Nephron progenitor cell (in vitro differentiated cells): ENCODE data around the gene CFAP68.

Experiments
- DNase-seq: peaks from one replicate; pipeline ENCODE4 v3.0.0; 2021
- H3K27ac Mint-ChIP-seq: 2 replicates; pipeline ENCODE4 v1.8.0; 2021; ENCODE audit warnings: mild to moderate bottlenecking, moderate library complexity, mixed read lengths
- H3K27me3 Mint-ChIP-seq: 2 replicates; pipeline ENCODE4 v1.8.0; 2021; ENCODE audit warnings: mild to moderate bottlenecking, low read depth, mixed read lengths; ENCODE audit not compliant: poor library complexity
- H3K36me3 Mint-ChIP-seq: 2 replicates; pipeline ENCODE4 v1.8.0; 2021; ENCODE audit warnings: low read depth, mixed read lengths
- H3K4me1 Mint-ChIP-seq: 2 replicates; pipeline ENCODE4 v1.8.0; 2021; ENCODE audit warnings: mixed read lengths
- H3K4me3 Mint-ChIP-seq: 2 replicates; pipeline ENCODE4 v1.8.0; 2021; ENCODE audit warnings: mild to moderate bottlenecking, moderate library complexity, mixed read lengths
- H3K9me3 Mint-ChIP-seq: 2 replicates; pipeline ENCODE4 v1.8.0; 2021; ENCODE audit warnings: mild to moderate bottlenecking, moderate library complexity, mixed read lengths
- CTCF ChIP-seq: fragments of 200-600 bp; sonication (generic); IDR thresholded peaks from 2 replicates; pipeline ENCODE4 v1.5.0; 2021; ENCODE audit warnings: antibody characterized with exemption

The CFAP68 gene

GRCh38 chr11:111916768-111917167 lies 37.4 kb downstream of the CFAP68 start:
- Mint-ChIP-seq H3K27ac (no peak overlapping the region), H3K36me3 (no peaks in the 10 kb centered on the region), H3K27me3 (peaks cover 22% of the 10 kb centered on the region), H3K4me1 (peaks cover 39% of the 10 kb centered on the region), H3K4me3 (no peak overlapping the region), H3K9me3 (no peaks in the 10 kb centered on the region)
- TF ChIP-seq CTCF: no peak
- DNase-seq: no peak

GRCh38 chr11:111917312-111917711 lies 38.0 kb downstream of the CFAP68 start:
- no peak for TF ChIP-seq CTCF
- Mint-ChIP-seq H3K27ac (no peak overlapping the region), H3K4me1 (peaks cover 34% of the 10 kb centered on the region), H3K27me3 (peaks cover 24% of the 10 kb centered on the region), H3K36me3 (no peaks in the 10 kb centered on the region), H3K9me3 (no peaks in the 10 kb centered on the region), H3K4me3 (no peak overlapping the region)
- DNase-seq: no peak

GRCh38 chr11:111917788-111918187 lies 38.4 kb downstream of the CFAP68 start:
- Mint-ChIP-seq H3K9me3 (no peaks in the 10 kb centered on the region), H3K4me1 (peaks cover 35% of the 10 kb centered on the region), H3K27me3 (peaks cover 24% of the 10 kb centered on the region), H3K36me3 (no peaks in the 10 kb centered on the region), H3K27ac (no peak overlapping the region), H3K4me3 (no peak overlapping the region)
- no peak for DNase-seq
- TF ChIP-seq CTCF: no peak

- peaks cover 35% of the 10 kb centered on the region for H3K4me1 Mint-ChIP-seq
- H3K36me3 Mint-ChIP-seq: no peaks in the 10 kb centered on the region
- H3K4me3 Mint-ChIP-seq: no peak within 1 kb of the TSS
- peak; percentile 57 for DNase-seq
- no peak for TF ChIP-seq CTCF
- no peak within 1 kb of the TSS for H3K27ac Mint-ChIP-seq
- peaks cover 24% of the 10 kb centered on the region for H3K27me3 Mint-ChIP-seq
- H3K9me3 Mint-ChIP-seq: no peaks in the 10 kb centered on the region
Measured at GRCh38 chr11:111918390-111919256, 39.3 kb downstream of the CFAP68 start, which contains the start of gene C11orf52. Gene C11orf52, plus strand, starts transcription at chr11:111918913. Its CDS starts 60 bp downstream, at chr11:111918973.

- Mint-ChIP-seq H3K27me3 (peaks cover 17% of the 10 kb centered on the region), H3K4me3 (no peak overlapping the region), H3K27ac (no peak overlapping the region), H3K4me1 (peaks cover 51% of the 10 kb centered on the region), H3K36me3 (no peaks in the 10 kb centered on the region), H3K9me3 (no peaks in the 10 kb centered on the region)
- no peak for DNase-seq
- TF ChIP-seq CTCF: no peak
Measured at GRCh38 chr11:111920908-111921307, 41.6 kb downstream of the CFAP68 start.
